AG09309 (cell line): ENCODE results near the gene DGKB.

Experiments used
- DNase-seq: peaks from one replicate; pipeline ENCODE4 v3.0.0-alpha.2; 2010; ENCODE audit warnings: low read depth
- H3K4me3 ChIP-seq: 2 replicates; pipeline ENCODE4 v1.5.1; 2011; ENCODE audit warnings: mild to moderate bottlenecking, low read depth, low read length, moderate library complexity; ENCODE audit not compliant: control insufficient read depth
- TF ChIP-seq, protein P1 (sequence below): IDR thresholded peaks from 2 replicates; pipeline ENCODE4 v1.5.1; 2011; ENCODE audit warnings: mild to moderate bottlenecking, low read depth, low read length, inconsistent platforms; ENCODE audit not compliant: insufficient read depth, control insufficient read depth; ENCODE audit errors: missing control alignments

The DGKB gene

DNA sequence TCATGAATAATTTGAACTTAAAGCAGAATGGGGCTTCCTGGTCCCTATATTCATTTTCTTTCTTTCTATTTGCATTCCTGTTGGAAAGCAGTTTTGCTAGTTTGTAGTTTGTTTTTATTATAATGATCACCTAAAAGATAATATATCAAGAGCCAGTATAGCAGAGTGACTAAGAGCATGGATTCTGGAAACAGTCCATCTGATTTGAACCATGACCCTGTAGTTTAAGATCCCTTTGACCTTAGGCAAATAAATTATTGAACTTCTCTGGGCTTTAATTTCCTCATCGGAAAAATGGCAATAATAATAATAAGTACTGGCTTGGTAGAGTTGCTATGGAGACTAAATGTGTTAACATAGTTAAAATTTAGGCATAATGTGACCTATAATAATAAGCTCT is 76.1 kb downstream of the DGKB start:
- TF ChIP-seq, protein P1, sequence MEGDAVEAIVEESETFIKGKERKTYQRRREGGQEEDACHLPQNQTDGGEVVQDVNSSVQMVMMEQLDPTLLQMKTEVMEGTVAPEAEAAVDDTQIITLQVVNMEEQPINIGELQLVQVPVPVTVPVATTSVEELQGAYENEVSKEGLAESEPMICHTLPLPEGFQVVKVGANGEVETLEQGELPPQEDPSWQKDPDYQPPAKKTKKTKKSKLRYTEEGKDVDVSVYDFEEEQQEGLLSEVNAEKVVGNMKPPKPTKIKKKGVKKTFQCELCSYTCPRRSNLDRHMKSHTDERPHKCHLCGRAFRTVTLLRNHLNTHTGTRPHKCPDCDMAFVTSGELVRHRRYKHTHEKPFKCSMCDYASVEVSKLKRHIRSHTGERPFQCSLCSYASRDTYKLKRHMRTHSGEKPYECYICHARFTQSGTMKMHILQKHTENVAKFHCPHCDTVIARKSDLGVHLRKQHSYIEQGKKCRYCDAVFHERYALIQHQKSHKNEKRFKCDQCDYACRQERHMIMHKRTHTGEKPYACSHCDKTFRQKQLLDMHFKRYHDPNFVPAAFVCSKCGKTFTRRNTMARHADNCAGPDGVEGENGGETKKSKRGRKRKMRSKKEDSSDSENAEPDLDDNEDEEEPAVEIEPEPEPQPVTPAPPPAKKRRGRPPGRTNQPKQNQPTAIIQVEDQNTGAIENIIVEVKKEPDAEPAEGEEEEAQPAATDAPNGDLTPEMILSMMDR = no peak
- DNase-seq = no peak
- H3K4me3 ChIP-seq = no peak overlapping the region

DNA sequence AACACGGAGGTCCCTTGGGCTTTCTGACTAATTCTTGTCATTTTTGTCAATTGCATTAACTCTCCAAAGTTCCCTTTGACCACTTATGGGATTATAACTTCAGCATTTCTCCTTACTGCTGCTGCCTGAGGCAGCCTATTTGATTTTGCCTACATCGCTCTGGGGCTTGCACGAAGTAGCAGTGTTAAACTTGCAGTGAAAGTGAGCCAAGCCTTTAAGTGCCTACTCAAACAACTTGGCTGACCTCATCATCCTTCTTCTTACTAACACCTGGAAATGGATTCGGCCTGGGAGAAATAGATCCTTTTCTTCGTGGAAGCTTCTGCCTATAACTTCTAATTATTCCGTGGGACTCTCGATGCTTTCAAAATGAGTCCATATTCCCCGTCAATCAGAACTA is 76.6 kb downstream of the DGKB start:
- DNase-seq = no peak
- H3K4me3 ChIP-seq = no peak overlapping the region
- TF ChIP-seq, protein P1 = no peak

DNA sequence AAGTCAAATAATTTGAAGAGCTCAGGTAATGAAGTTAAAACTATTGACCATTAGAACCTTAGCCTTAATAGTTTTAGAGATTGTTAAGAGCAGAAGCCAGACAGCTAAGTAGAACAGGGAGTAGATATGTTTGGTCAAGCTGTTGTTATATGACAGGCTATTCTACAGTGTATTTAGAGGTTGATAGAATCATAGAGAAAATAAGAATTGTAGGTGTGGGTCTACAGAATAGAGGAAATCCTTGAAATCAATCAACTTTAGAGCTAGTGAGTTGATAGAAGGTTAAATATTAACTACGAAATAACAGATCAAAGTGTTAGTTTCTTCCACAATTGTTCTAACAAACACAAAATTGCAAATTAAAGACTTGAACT is 80.1 kb downstream of the DGKB start:
- no peak for DNase-seq
- no peak overlapping the region for H3K4me3 ChIP-seq
- TF ChIP-seq, protein P1 = no peak

GRCh38 chr7:14821757-14822480 is 80.6 kb downstream of the DGKB start:
- DNase-seq = no peak
- TF ChIP-seq, protein P1 = no peak
- no peak overlapping the region for H3K4me3 ChIP-seq

DNA sequence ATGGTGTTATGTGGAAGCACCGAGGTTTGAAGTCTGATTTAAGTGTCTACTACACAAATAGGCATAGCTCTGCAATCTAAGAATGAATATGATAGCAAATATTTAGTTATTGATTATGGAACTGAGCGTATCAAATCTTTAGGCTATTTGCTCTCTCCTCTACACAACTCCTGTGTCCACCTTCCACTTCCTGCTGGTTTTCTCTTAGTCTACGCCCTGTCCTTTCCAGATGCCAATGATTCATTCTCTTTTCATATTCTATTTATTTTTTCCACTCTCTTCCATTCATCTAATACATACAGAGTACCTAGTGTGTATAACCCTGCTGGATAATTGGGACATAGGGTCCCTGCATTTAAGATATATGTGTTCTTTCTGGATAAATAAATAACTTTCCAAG is 83.7 kb downstream of the DGKB start:
- TF ChIP-seq, protein P1 = no peak
- DNase-seq = no peak
- no peak overlapping the region for H3K4me3 ChIP-seq

DNA sequence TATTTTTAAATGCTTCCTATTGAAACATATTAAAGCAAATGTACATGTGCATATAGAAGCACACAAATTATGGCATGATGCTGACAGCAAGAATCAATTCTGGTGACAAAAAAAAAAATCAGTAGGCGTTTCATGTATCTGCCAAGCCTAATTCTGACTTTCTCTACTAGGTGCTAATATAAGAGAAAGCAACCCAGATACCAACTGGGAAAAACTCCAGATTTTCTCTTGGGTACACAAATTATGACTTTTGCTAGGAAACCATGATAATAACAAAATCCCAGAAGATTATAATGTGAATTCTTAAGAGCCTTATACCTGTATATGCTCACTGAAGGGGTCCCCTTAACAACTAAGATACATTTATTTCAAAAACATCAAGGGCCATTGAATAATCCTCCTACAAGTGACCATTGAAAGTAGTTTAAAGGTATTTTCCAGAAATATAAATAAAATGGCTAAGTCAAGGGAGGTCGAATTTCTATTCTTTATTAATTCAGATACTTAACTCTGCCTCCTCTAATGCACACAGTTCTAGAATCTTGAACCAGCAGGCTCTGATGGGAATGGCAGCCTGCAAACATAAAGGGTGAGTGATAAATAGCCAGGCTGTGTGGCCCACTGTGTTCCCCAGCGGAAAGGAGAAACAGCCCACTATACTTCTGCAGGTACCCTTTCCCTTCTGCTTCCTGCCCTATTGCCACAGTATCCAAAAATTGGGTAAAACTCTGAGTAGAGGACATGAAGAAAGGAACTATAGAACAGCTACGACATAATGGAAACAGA is 84.5 kb downstream of the DGKB start:
- no peak overlapping the region for H3K4me3 ChIP-seq
- no peak for DNase-seq
- TF ChIP-seq, protein P1 = no peak
